OCI-LY3 (cell line): ENCODE data around the gene CBFA2T2.
A peak's percentile ranks its signal among the peaks of the same experiment; 100 is the strongest.
"Not testable (repeated sequence)": the region's sequence is repeated elsewhere in the genome, so short reads cannot be mapped to it uniquely, and the experiment has no call there.

Experiments
- H2AFZ ChIP-seq: fragments of 200-600, 300-600 bp; shearing (Covaris generic); 2 replicates; pipeline ENCODE4 v1.6.0; 2014; ENCODE audit warnings: antibody characterized with exemption, low read depth, low read length
- H3K27ac ChIP-seq: fragments of 200-600, 300-600 bp; sonication (generic); 2 replicates; pipeline ENCODE4 v1.5.1; 2014; ENCODE audit warnings: mild to moderate bottlenecking, low read length, moderate library complexity, mixed read lengths
- H3K27me3 ChIP-seq: fragments of 200-600, 300-600 bp; sonication (generic); 2 replicates; pipeline ENCODE4 v1.6.1; 2014; ENCODE audit warnings: low read depth, low read length, mixed read lengths
- H3K36me3 ChIP-seq: fragments of 200-600, 300-600 bp; sonication (generic); replicated peaks from 2 replicates; pipeline ENCODE3; 2014; ENCODE audit warnings: low read depth, low read length, mixed read lengths
- H3K4me1 ChIP-seq: fragments of 300-600, 200-600 bp; sonication (generic); 2 replicates; pipeline ENCODE4 v1.6.1; 2014; ENCODE audit warnings: low read length, mixed read lengths
- H3K4me2 ChIP-seq: fragments of 200-600, 300-600 bp; sonication (generic); 2 replicates; pipeline ENCODE4 v1.6.1; 2014; ENCODE audit warnings: low read length, mixed read lengths
- H3K4me3 ChIP-seq: fragments of 300-600, 200-600 bp; sonication (generic); 2 replicates; pipeline ENCODE4 v1.5.1; 2014; ENCODE audit warnings: antibody characterized with exemption, mild to moderate bottlenecking, low read length, moderate library complexity
- H3K79me2 ChIP-seq: fragments of 300-600, 200-600 bp; shearing (Covaris generic); 2 replicates; pipeline ENCODE4 v1.6.1; 2014; ENCODE audit warnings: mild to moderate bottlenecking, low read length, mixed read lengths
- H3K9ac ChIP-seq: fragments of 300-600, 200-600 bp; shearing (Covaris generic); 2 replicates; pipeline ENCODE4 v1.6.0; 2014; ENCODE audit warnings: mild to moderate bottlenecking, low read length, moderate library complexity
- H3K9me3 ChIP-seq: fragments of 200-600, 300-600 bp; shearing (Covaris generic); 2 replicates; pipeline ENCODE4 v1.6.1; 2014; ENCODE audit warnings: low read length, mixed read lengths; ENCODE audit not compliant: insufficient read depth
- H4K20me1 ChIP-seq: fragments of 200-600, 300-600 bp; sonication (generic); 2 replicates; pipeline ENCODE4 v1.6.1; 2016; ENCODE audit warnings: low read length, mixed read lengths; ENCODE audit not compliant: insufficient read depth
- CTCF ChIP-seq: fragments of 200-600, 300-600 bp; sonication (generic); IDR thresholded peaks from 2 replicates; pipeline ENCODE4 v1.5.1; 2014; ENCODE audit warnings: antibody characterized with exemption, low read length, low read depth
- EZH2phosphoT487 ChIP-seq: fragments of 200-600 bp; shearing (Covaris generic); IDR thresholded peaks from 2 replicates; pipeline ENCODE4 v1.6.1; 2018; ENCODE audit warnings: antibody characterized with exemption, mixed run types, low read depth

Gene CBFA2T2

GRCh38 chr20:33584976-33585375 lies 95.1 kb downstream of the CBFA2T2 start:
- Histone ChIP-seq H3K27ac (no peak overlapping the region), H3K36me3 (no peaks in the 10 kb centered on the region), H3K27me3 (no peaks in the 10 kb centered on the region), H3K79me2 (no peaks in the 10 kb centered on the region), H3K4me1 (peaks cover 16% of the 10 kb centered on the region), H2AFZ (no peak overlapping the region), H3K4me3 (no peak overlapping the region), H3K9ac (no peak overlapping the region), H3K9me3 (no peaks in the 10 kb centered on the region), H3K4me2 (no peak overlapping the region), H4K20me1 (no peaks in the 10 kb centered on the region)
- TF ChIP-seq CTCF = no peak

- Histone ChIP-seq H4K20me1 (no peaks in the 10 kb centered on the region), H3K79me2 (no peaks in the 10 kb centered on the region), H3K4me2 (no peak overlapping the region)
Measured at GRCh38 chr20:33585413-33585812, 95.5 kb downstream of the CBFA2T2 start.

DNA sequence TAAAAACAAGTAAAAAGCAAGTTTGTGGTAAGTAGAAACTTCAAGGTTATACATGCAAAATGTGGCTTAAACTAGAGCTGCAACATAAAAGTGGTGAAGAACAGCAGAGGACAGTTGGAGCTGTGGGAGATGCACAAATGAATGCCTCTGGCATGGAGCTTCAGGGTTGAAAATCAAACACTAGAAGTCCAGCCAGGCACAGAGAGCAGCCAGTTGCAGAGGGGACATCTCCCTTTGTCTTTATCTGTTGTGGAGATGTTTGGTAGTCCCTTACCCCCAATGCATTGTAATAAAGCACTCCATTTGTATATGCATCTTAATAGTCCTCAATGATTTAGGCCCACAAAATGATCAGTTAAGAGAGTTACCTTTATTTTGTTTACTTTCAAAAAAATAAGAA lies 99.2 kb downstream of the CBFA2T2 start:
- peaks cover 21% of the 10 kb centered on the region for H3K4me1 ChIP-seq
- H3K9me3 ChIP-seq = no peaks in the 10 kb centered on the region
- TF ChIP-seq EZH2phosphoT487 = no peak
- no peak for TF ChIP-seq CTCF
- no peaks in the 10 kb centered on the region for H3K27me3 ChIP-seq
- H2AFZ ChIP-seq = no peak overlapping the region
- no peaks in the 10 kb centered on the region for H3K79me2 ChIP-seq
- no peak overlapping the region for H3K27ac ChIP-seq
- H3K9ac ChIP-seq = no peak overlapping the region
- H4K20me1 ChIP-seq = no peaks in the 10 kb centered on the region
- no peaks in the 10 kb centered on the region for H3K36me3 ChIP-seq
- H3K4me3 ChIP-seq = no peak overlapping the region
- no peak overlapping the region for H3K4me2 ChIP-seq

More at GRCh38 chr20:33585413-33585812, 95.5 kb downstream of the CBFA2T2 start:
- Histone ChIP-seq H3K27me3 (no peaks in the 10 kb centered on the region), H3K27ac (no peak overlapping the region), H3K9ac (no peak overlapping the region), H3K36me3 (no peaks in the 10 kb centered on the region), H3K4me1 (peaks cover 14% of the 10 kb centered on the region), H3K4me3 (no peak overlapping the region), H3K9me3 (no peaks in the 10 kb centered on the region), H2AFZ (no peak overlapping the region)
- TF ChIP-seq EZH2phosphoT487 (no peak), CTCF (no peak)

DNA sequence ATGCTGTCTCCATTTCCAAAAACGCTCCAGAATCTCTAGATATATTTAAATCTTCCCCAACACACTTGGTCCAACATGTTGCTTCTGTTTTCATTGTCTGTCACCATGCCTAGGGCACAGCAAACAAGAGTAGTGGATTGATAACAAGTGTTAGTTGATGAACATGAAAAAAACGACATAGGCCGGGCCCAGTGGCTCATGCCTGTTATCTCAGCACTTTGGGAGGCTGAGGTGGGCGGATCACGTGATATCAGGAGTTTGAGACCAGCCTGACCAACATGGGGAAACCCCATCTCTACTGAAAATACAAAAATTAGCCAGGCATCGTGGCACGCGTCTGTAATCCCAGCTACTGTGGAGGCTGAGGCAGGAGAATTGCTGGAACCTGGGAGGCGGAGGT lies 102.0 kb downstream of the CBFA2T2 start:
- not testable (repeated sequence) for H2AFZ ChIP-seq, H3K4me3 ChIP-seq, H3K9me3 ChIP-seq, H3K9ac ChIP-seq, H3K27ac ChIP-seq, H3K79me2 ChIP-seq, H4K20me1 ChIP-seq, H3K36me3 ChIP-seq, H3K27me3 ChIP-seq
- Histone ChIP-seq H3K4me1 (peaks cover 21% of the 10 kb centered on the region), H3K4me2 (peak overlapping the region; percentile 27; the same call in 1 of the 2 replicates)

- Histone ChIP-seq H4K20me1 (no peaks in the 10 kb centered on the region), H3K79me2 (no peaks in the 10 kb centered on the region), H3K4me1 (peaks cover 21% of the 10 kb centered on the region), H3K9me3 (no peaks in the 10 kb centered on the region), H3K27me3 (no peaks in the 10 kb centered on the region), H3K36me3 (no peaks in the 10 kb centered on the region), H2AFZ (no peak overlapping the region), H3K27ac (no peak overlapping the region), H3K4me2 (no peak overlapping the region), H3K9ac (no peak overlapping the region), H3K4me3 (no peak overlapping the region)
- no peak for TF ChIP-seq CTCF
- TF ChIP-seq EZH2phosphoT487 = no peak
Measured at GRCh38 chr20:33594743-33595142, 104.8 kb downstream of the CBFA2T2 start.
